ENCODE data around the gene RTBDN. TPM values are rescaled to one million over a fixed set of nuclear protein-coding genes. Genes with fewer than 3 reads are reported as not detected.
"Not testable (repeated sequence)": the region's sequence is repeated elsewhere in the genome, so short reads cannot be mapped to it uniquely, and the experiment has no call there.

Gene RTBDN
- total RNA-seq, 1 donor from 2014 or later = not detected

GRCh38 chr19:12825254-12826131 lies 8.9 kb downstream of the RTBDN start:
- DNase-seq (ENCODE audit: low spot score) = no peak

- no peak for DNase-seq (ENCODE audit: low spot score)
Measured at GRCh38 chr19:12821761-12822160, 12.6 kb downstream of the RTBDN start.

- DNase-seq (ENCODE audit: low spot score) = not testable (repeated sequence)
Measured at GRCh38 chr19:12817810-12818209, 16.6 kb downstream of the RTBDN start.

GRCh38 chr19:12817188-12817587 lies 17.2 kb downstream of the RTBDN start:
- not testable (repeated sequence) for DNase-seq (ENCODE audit: low spot score)

- no peak for DNase-seq (ENCODE audit: low spot score)
Measured at GRCh38 chr19:12815088-12815487, 19.3 kb downstream of the RTBDN start.

- peak; percentile 97 for DNase-seq (ENCODE audit: low spot score)
Measured at GRCh38 chr19:12806242-12807081, 27.9 kb downstream of the RTBDN start, which contains the start of gene RNASEH2A. Gene RNASEH2A (plus strand): TSS chr19:12806584. CDS start chr19:12806674, 90 bp downstream.

- DNase-seq (ENCODE audit: low spot score) = no peak
Measured at GRCh38 chr19:12804051-12804450, 30.3 kb downstream of the RTBDN start.

- no peak for DNase-seq (ENCODE audit: low spot score)
Measured at GRCh38 chr19:12802267-12803106, 31.9 kb downstream of the RTBDN start.

GRCh38 chr19:12801466-12802266 lies 32.7 kb downstream of the RTBDN start, which contains the start of the genes PRDX2 and THSD8:
Gene PRDX2 (minus strand): TSS chr19:12801800. CDS start chr19:12801261, 539 bp downstream.
Gene THSD8 (plus strand): TSS chr19:12802069. CDS start chr19:12802072, 3 bp downstream.
- DNase-seq (ENCODE audit: low spot score) = peak; percentile 94

- no peak for DNase-seq (ENCODE audit: low spot score)
Measured at GRCh38 chr19:12800923-12801465, 33.4 kb downstream of the RTBDN start.

- DNase-seq (ENCODE audit: low spot score) = no peak
Measured at GRCh38 chr19:12800466-12800770, 34.0 kb downstream of the RTBDN start.

GRCh38 chr19:12799742-12800465 lies 34.5 kb downstream of the RTBDN start:
- DNase-seq (ENCODE audit: low spot score) = no peak

- DNase-seq (ENCODE audit: low spot score) = not testable (repeated sequence)
Measured at GRCh38 chr19:12797607-12798006, 36.8 kb downstream of the RTBDN start.

- DNase-seq (ENCODE audit: low spot score) = no peak
Measured at GRCh38 chr19:12797141-12797587, 37.2 kb downstream of the RTBDN start.

GRCh38 chr19:12796146-12797071 lies 38.0 kb downstream of the RTBDN start:
- no peak for DNase-seq (ENCODE audit: low spot score)

GRCh38 chr19:12794971-12795381 lies 39.4 kb downstream of the RTBDN start:
- DNase-seq (ENCODE audit: low spot score) = no peak

- no peak for DNase-seq (ENCODE audit: low spot score)
Measured at GRCh38 chr19:12794196-12794941, 40.0 kb downstream of the RTBDN start.
